SK-N-MC (cell line): ENCODE results near the gene ALKBH4.

ENCODE experiments used
- EZH2 ChIP-seq: fragments of 200-600 bp; sonication (generic); IDR thresholded peaks from one replicate; pipeline ENCODE4 v1.6.1; 2017; ENCODE audit warnings: antibody characterized with exemption
- POLR2AphosphoS5 ChIP-seq: IDR thresholded peaks from 2 replicates; pipeline ENCODE4 v1.6.1; 2012; ENCODE audit warnings: mild to moderate bottlenecking, low read depth, low read length, borderline replicate concordance

GRCh38 chr7:102415685-102416225, 48.9 kb downstream of the ALKBH4 start:
- TF ChIP-seq POLR2AphosphoS5 (no peak), EZH2 (no peak)
